OCI-LY7 (cell line): ENCODE measurements around the gene FAM222A.

ENCODE experiments used
- EZH2phosphoT487 ChIP-seq: fragments of 200-600 bp; sonication (generic); IDR thresholded peaks from 2 replicates; pipeline ENCODE4 v1.6.1; 2018; ENCODE audit warnings: low read depth, borderline replicate concordance, mild to moderate bottlenecking, mixed run types, antibody characterized with exemption, low read length, moderate library complexity, mixed read lengths
- TF ChIP-seq, protein P1 (sequence below): fragments of 200-600 bp; sonication (generic); conservative IDR thresholded peaks from 2 replicates; pipeline ENCODE4 v1.5.1; 2014; ENCODE audit warnings: mild to moderate bottlenecking, antibody characterized with exemption, low read length, moderate library complexity, mixed read lengths

DNA sequence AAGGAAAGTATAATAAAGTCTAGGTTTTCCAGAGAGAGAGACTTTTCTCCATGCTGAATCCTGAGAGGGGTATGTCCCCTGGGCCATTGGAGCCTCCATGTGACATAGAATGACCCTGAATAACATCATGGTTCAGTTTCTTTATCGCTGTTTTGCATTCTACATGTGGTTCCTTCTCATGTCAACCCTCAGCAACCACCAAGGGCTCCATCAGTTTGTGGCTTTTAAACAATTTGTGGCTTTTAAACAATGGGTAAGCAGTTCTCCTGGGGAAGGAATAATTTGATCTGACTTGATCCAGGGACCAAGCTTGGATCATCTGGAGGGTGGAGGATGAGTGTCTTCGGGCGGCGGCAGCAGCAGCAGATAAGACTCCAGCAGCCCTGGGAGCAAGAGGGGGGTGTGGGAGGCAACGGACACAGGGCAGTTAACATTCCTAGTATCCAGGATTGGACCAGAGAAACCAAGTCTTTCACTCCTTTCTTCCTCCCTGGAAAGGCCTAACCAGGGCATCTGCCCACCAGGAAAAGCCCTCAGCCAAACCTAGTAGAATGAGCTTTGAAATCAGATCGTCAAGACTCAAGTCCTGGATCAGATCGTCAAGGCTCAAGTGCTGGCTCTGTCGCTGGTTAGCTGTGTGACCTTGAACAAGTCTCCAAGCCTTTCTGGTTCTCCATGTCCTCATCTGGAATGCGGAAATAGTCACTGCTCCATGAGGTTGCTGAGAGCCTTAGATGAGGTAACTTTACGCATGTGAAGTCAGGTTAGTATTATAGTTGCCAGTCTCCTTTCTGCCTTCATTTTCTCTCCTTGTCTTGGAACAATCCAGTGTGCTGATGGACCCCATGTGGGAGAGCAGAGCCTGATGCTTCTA is 27.8 kb upstream of the FAM222A start:
- TF ChIP-seq, protein P1, sequence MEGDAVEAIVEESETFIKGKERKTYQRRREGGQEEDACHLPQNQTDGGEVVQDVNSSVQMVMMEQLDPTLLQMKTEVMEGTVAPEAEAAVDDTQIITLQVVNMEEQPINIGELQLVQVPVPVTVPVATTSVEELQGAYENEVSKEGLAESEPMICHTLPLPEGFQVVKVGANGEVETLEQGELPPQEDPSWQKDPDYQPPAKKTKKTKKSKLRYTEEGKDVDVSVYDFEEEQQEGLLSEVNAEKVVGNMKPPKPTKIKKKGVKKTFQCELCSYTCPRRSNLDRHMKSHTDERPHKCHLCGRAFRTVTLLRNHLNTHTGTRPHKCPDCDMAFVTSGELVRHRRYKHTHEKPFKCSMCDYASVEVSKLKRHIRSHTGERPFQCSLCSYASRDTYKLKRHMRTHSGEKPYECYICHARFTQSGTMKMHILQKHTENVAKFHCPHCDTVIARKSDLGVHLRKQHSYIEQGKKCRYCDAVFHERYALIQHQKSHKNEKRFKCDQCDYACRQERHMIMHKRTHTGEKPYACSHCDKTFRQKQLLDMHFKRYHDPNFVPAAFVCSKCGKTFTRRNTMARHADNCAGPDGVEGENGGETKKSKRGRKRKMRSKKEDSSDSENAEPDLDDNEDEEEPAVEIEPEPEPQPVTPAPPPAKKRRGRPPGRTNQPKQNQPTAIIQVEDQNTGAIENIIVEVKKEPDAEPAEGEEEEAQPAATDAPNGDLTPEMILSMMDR = no peak
- no peak for TF ChIP-seq EZH2phosphoT487
